GM18499 (cell line): ENCODE data around the gene OXTR.

Experiments
- ATAC-seq: cut with Tn5 transposase; IDR thresholded peaks from one replicate; pipeline ENCODE4 v1.9.1; 2021; ENCODE audit warnings: moderate number of reproducible peaks; ENCODE audit not compliant: insufficient read depth, unreplicated experiment

The OXTR gene

DNA sequence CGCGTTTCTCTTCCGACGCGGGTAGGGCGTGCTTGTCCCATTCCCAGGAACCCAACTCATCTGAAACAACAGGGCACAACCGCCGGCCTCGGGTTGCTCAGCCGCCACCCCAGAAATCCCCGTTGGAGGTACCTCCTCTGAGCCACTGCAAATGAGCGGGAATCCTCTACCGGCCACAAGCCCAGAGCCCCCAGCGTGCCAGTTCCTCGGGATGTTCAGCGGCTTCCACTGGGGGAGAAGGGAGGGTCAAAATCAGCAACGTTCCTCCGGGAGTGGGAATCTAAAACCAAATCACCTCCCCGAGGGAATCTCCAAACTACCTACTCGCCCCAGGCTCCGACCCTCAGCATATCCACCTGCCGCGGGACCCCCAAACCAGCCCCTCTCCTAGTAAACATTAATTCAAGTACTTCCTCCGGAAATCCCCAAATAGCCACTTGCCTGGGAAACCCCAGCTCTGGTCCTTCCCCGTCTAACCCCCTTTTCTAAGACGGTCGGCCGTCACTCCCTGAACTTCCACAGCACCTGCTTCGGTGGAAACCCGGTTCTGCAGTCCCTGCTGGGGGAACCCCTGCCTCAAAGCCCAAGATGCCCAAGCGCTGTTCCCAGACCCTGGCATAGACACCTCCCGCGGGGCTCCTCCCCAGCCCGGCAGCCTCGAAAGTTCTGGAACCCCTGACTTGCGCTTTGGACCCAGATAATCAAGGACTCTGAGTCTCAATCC, 887 bp downstream of the OXTR start:
- ATAC-seq = no peak

DNA sequence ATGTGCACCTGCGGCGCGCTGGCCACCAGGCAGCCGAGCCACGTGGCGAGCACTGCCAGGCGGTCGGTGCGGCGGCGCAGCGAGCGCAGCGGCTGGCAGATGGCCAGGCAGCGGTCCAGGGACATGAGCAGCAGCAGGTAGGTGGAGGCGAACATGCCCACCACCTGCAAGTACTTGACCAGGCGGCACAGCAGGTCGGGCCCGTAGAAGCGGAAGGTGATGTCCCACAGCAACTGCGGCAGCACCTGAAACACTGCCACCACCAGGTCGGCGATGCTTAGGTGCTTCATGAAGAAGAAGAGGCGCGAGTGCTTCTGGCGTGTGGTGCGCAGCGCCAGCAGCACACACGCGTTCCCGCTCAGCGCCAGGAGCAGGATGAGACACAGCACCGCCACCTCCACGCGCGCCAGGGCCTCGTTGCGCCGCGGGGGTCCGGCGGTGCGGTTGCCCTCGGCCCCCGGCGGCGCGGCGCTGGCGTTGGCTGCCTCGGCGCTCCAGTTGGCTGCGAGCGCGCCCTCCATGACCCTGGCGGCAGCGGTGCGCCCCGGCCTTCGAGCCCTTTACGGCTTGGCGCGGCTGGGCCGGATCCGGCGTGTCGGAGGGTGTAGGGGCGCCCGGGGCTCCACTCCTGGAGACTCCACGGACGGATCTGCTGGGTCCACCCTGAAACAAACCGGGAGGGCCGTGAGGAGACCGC, 1.6 kb downstream of the OXTR start:
- peak; percentile 31 for ATAC-seq

DNA sequence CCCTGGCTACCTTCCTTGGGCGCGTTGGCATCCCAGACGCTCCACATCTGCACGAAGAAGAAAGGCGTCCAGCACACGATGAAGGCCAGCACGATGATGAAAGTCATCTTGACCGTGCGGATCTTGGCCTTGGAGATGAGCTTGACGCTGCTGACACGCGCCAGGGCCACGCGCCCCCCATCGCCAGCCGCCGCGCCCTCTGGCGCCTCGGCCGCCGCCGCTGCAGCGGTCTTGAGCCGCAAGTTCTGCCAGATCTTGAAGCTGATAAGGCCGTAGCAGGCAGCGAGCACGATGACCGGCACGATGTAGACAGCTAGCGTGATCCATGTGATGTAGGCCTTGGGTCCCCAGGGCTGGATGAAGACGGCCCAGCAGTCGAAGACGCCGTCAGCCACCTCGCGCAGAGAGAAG, 2.2 kb downstream of the OXTR start:
- no peak for ATAC-seq

DNA sequence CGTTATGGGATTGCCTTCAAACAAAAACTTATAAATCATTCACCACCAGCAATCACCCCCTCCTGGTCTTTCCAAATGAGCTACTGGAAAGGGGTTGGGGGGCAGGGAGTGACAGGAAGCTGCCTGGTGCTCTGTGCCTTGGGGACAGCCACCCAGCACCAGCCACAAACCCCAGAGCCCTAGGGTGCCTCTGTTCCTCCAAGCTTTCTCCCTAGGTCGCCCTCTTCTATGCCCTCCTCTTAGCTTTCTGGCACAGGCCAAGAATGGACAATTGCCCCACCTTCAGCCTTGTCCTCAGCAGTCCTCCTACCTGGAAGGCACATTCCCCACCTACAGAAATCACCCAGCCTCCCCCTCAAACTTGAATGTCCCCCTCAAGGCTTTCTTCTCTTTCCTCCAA, 3.3 kb downstream of the OXTR start:
- no peak for ATAC-seq

DNA sequence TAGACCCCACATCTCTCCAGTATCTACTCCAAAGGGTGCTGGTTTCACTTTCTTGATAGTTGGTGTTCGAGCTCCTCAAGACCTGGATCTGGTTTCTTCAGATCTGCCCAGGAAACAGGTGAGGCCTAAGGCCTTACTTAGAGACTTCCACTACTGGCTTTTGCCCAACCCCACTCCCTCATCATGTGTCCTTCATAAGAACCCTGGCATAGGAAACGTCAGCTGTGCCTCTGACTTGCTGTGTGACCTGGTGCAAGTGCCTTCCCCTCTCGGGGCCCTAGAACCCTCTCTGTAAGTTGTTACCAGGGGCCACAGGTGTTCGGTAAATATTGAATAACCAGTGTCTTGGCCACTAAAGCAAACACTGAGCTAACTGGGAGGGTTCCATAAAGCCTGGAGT, 3.9 kb downstream of the OXTR start:
- no peak for ATAC-seq

DNA sequence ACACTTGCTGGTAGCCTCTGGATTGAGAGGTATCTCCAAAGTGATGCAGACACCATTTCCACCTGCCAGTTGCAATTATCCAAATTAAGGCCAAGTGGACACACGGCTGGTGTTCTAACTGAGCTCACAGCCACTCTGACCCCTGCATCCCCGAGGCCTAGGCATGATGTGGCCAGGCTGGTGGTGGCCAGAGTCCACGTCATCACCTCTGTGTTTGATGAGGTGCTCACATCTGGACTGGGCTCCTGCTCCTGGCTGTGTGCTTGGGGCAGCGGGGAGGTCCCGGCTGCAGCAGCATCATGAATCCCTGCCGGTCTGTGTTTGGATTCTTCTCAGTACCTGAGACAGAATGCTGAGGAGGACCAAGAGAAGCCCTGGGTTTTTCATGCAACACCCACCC, 4.9 kb downstream of the OXTR start:
- ATAC-seq = no peak

DNA sequence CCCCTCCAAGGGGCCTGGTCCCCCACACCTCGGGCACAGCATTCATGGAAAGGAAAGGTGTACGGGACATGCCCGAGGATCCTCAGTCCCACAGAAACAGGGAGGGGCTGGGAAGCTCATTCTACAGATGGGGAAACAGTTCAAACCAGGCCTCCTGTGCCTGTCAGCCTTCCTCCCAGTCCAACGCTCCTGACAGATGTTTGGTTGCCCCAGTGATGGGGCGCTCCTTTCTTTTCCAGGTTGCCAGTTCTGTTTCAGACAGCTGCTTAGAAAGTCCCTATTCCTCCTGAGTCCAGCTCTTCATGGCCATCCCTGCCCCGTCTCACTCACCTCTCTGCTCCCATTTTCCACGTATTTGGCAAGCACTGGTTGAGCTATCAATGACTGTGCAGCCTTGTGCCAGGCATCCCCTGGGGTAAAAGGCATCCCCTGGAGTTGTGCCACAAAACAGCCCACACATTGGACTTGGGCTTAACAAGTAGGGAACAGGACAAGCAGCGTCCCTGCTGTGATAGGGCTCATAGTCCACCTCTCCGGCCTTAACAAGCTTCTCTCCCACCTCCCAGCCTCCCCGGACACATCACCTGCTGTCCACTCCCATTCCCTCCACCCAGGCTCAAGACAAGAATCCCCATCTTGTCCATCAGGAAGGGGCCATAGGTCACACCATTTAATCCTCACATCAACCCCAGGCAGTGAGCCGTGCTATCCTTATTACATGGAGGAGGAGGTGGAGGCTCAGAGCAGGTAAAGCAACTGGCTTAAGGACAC, 6.6 kb downstream of the OXTR start:
- ATAC-seq = no peak

DNA sequence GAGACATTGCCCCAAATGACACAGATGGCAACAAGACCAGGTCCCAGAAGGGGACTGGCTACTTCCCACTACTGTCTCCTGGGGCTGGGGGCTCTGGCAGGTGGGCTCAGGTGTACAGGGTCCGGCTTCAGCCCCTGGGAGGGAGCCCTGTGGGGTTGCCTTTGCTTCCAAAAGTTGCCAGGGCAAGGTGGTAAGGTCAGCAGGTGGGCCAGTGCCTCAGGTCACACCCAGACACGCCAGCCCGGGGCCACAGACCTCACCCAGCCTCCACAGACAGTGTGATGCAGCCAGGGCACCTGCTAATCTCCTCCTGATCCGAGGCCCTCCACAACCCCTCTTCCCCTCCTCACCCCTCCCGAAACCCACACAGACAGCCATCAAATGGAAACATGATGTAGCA, 7.5 kb downstream of the OXTR start:
- ATAC-seq = no peak

DNA sequence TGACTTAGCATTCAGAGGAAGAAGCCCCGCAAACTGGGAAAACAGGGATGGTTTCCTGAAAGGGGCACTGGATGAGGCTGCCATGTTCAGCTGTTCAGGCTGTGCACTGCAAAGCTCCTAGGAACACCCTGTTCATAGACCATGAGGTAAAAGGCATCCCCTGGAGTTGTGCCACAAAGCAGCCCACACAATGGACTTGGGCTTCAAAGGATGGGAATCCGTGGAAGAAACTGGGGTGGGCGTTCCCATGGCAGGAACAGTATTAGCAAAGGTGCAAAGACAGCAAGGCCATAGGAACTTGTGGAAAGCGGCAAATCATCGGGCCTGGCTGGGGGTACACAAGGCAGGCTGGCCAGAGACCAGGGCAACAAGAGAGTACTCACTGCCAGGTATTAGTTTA, 8.9 kb downstream of the OXTR start:
- no peak for ATAC-seq

DNA sequence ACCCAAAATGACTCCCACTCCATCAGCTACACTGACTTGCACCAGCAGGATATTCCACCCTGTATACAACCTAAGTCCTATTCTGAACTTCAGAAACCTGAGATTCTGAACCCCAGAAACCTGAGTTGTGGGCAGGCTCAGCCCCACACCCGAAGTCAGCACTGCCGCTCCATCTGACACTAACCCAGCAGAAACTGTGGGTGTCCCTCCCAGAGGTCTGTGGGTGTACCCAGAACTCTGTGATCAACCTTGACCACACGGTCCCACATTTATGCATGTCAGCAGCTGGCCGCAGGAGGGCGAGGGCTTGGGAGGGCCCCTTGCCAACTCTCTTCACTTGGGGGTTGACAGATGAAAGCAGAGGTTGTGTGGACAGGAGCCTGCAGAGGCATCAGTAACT, 9.3 kb downstream of the OXTR start:
- ATAC-seq = no peak

DNA sequence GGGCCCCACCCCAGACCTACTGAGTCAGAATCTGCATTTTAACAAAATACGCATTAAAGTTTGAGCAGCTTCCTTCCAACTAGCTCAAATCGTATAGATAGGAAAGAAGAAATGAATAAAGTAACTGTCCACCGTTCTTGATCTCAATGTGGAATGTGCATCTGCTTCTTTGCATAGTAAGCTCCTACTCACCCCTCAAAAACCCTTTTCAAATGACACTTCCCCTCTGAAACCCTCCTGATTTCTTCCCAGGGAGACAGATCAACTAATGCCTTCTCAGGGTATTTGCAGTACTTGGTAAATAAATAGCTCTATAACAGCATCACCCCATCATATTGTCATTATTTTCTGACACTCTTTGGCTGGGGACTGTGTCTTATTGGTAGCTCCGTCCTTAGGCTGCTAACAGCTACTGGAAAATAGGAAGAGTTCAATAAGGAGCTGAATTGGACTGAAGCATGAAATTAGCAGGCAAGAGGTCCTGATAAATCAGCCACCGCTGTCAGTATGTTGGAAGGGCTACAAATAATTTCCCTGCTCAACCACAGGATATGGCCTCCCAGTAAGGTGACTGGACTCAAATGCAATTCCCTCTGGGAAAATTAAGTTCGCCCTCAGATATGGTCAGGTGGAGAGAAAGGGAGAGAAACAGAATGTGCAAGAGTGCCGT, 10.2 kb downstream of the OXTR start:
- ATAC-seq = no peak

DNA sequence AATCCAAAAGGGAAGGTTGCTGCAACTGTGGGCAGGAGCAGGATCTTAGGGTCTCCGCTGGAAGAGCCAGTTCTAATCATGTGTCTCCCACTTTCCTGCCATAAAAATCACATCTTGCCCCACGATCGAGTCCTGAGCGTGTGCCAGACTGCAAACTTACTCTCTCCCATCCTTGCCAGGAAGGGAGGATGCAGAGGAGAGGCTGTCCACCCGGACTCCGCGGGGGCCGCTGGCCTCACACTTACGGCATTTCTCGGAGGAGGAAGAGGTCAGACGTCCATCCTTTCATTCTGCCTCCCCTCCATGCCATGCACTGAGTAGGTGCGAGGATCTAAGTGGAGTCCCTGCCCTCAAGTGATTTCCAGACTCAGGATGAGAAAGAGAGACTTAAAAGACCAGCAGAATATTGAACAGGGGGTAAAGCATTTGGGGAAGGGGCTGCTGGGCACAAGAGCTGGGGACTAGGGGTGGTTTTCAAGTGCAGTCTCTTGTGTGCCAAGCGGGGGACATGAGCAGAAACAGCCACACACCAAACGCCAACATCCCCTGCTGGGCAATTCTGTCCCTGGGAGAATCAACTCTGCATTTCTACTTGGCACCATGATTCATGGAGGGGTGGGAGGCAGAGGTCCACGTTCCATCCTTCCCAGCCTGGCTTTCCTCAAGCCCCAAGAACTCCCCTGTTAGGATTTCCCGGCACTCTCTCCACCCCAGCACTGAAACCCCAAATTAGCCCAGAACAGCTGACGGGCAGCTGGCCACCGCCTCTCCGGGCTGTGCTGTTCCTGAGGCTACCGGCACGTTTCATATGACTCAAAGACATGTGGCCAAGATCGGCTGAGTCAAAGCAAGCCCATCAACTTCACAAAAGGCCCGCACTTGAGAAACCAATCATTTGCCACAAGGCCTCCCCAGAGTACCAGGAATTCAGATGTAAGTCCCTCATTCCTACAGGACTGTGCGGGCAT, 11.6 kb downstream of the OXTR start:
- no peak for ATAC-seq

DNA sequence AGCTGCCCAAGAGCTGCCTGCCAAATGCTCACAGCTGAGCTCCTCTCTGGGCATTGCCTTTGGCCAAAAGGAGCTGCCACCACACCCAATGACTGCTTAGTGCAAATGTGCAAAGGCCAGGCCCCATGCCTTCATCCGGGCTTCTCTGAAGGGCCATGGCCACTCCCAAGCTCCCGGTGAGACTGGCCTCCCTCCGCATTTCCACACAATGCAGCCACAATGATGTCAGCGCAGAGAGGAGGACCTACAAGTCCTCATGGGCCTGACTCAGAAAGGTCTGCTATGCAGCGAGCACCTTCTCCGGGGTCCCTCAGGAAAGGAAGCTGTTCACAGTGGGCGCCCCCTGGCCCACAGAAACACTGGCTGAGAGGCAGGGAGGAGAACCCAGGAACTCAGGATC, 12.7 kb downstream of the OXTR start:
- ATAC-seq = no peak

DNA sequence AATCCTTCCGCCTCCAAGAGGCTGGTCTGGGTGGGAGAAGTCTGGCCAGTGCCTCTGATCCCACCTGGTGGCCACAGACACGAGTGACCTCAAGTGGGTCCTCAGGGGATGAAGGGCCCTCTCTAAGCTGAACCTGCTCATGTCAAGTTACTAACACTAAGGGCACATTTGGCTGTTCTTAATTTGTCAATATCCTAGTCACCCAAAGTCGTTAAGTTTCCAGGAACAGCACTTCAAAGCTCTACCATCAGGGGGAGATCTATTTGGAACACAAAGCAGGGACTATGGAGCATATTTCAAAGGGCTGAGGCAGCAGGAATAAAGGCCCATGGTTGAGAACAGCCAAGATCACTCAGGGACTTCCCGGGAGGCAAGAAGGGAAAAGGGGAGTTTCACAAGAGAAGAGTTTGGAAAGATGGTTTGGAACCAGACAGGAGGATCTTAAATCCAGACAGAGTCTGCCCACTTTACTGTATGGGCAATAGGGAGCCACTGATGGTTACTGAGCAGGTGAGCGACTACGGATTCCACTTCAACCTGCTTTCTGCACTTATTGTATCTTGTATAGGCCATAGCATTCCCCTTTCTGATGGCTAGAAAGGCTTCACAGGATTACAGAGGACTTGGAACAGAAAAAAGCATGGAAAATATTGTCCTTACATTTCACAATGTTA, 13.7 kb downstream of the OXTR start:
- ATAC-seq = no peak

DNA sequence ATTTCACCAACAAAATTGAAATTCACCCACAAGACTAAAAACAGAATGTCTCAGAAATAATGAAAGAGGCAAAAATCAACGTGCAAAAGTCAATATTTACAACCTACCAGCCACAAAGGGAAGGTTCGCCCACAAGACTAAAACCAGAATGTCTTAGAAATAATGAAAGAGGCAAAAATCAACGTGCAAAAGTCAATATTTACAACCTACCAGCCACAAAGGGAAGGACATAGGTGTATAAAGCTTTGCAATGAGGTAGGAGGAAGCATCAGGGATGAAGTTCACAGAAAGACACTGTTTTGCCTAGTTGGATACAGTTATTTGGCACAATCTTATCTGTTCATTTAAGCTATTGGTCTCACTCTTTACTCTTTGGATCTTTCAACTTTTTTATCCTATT, 14.3 kb downstream of the OXTR start:
- no peak for ATAC-seq

DNA sequence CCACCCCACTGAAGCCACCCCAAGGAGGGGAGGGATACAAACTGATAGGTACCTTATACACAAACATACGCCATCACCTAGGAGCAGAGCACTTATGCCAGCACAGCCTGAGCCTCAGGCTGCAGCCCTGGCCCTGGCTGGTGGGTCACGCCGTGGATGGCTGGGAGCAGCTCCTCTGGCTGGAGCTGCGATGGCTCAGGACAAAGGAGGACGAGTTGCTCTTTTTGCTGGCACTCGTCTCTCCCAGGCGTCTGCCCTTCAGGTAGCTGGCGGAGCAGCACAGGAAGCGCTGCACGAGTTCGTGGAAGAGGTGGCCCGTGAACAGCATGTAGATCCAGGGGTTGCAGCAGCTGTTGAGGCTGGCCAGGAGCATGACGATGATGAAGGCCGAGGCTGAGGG, 16.6 kb downstream of the OXTR start:
- ATAC-seq = no peak

DNA sequence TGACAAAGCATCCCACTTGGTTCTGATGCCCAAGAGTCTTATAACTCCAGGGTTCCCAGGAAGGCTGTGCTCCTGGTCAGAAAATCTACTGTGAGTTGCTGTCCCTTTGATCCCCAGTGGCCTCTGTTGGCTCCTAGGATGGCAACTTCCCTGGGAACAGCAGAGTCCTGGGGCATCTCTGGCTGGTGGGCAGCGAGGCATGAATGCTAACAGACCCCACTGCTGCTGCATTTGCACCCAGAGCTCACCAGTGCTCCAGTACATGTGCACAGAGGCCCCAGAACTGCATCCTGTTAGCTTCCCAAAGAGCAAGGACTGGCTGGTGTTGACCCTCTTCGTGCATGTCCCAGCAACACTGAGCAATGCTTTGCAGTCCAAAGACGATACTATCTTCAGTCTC, 20.1 kb downstream of the OXTR start:
- no peak for ATAC-seq

DNA sequence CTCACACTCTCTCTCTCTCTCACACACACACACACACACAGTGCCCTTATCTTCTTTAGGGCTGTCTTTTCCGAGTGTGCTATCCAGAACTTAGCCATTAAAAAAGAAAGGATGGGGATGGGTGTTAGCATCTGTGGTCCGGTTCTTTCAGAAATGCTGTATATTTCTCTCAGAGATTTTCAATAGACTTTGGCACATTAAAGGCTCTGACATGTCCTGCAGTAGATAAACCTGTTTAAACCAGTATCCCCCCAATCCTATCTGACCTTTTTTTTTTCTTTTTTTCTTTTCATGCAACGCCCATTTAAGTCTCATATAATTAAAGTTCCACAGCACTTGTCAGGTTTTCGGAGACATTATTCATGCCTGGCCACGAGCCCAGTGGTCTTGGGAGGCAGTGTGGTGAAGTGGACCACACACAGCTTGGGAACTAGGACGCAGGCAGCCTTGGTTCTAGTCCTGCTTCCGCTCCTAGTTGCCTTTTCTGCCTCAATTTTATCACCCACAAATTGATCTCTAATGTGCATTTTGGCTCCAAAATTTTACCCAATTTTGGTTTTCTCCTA, 22.6 kb downstream of the OXTR start:
- ATAC-seq = no peak
